Measurements from ENCODE around the gene GSG1L2. TPM values are rescaled to one million over a fixed set of nuclear protein-coding genes. Genes with fewer than 3 reads are reported as not detected.

Gene GSG1L2
- polyA plus RNA-seq, 2 of the 4 experiments (the other 2 are of a cell fraction) = not detected

- TF ChIP-seq EHMT2 (IDR thresholded peaks at IDR 0.05; ENCODE audit: low read depth) (no peak), BHLHE40 (IDR thresholded peaks at IDR 0.05; ENCODE audit: low read depth, low read length) (no peak), ZC3H11A (IDR thresholded peaks at IDR 0.05) (no peak), RNF2 (IDR thresholded peaks at IDR 0.05; ENCODE audit: borderline replicate concordance, low read depth) (no peak), MAFK (IDR thresholded peaks at IDR 0.05; ENCODE audit: partially characterized antibody) (peak; percentile 91), HOXB5 (CRISPR knock-in tag; IDR thresholded peaks at IDR 0.05) (peak; percentile 92)
Observed at GRCh38 chr17:9837551-9838471, 15.9 kb upstream of the GSG1L2 start (continued).

DNA sequence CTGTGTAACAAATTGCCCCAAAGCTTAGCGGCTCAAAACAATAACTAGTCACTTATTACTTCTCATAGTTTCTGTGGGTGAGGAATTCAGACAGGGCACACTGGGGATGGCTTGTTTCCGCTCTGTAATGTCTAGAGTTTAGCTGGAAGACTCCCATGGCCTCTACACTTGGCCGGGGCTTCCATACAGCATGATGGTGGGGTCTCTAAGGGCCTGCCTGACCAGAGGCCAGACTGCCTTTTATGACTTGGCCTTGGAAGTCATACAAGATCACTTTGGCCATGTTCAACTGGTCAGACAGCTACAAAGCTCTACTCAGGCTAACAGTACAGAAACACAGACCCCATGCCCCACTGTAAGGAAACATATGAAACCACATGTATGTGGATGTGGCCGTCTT, 12.0 kb upstream of the GSG1L2 start:
- ATAC-seq = no peak
- FAIRE-seq = no peak
- POLR2A ChIA-PET = no interaction called here
- peaks cover 13% of the 10 kb centered on the region; the same call in 2 of the 3 replicates for H3K9me3 ChIP-seq
- no peak overlapping the region for H3K4me3 ChIP-seq
- no peak for TF ChIP-seq ZC3H11A (IDR thresholded peaks at IDR 0.05)
- 93% methylated on average over 4 of the region's 4 CpGs for WGBS (ENCODE audit: missing lambda C conversion rate)
- peaks cover 53% of the 10 kb centered on the region for H3K4me1 ChIP-seq
- DNase-seq (ENCODE audit: low read depth in 1 of 2, low spot score in 1 of 2) = no peak
- CTCF ChIA-PET = interaction anchor here (1.0 to 10.4 kb wide), 5 partner anchors 9 to 105 kb away, joined by 3 to 101 read pairs (median 6); no protein-coding TSS in a partner anchor
- no peak overlapping the region for H3K4me2 ChIP-seq
- peak overlapping the region; percentile 96 to 97 for H3K27ac ChIP-seq

DNA sequence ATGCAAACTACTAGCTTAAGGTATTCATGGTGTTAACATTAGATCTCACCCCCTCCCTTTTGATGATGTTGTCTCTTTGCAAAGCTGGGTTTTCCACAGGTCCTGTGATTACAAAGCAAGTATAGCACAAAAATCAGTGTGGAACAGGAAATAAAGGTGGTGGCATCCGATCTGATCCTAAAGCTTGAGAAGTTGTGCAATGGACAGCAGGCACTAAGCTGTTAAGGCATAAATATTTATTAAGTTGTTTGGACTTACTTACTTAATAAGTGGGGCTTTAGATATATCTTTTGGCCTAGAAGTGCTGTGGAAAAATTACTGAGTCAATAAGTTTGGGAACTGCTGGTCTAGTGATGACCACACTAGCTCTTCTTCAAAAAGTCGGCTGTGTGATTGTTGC, 8.8 kb upstream of the GSG1L2 start:
- WGBS (ENCODE audit: missing lambda C conversion rate) = 93% methylated on average over 2 of the region's 2 CpGs
- ChIA-PET POLR2A (interaction anchor here (1.9 kb wide), 1 partner anchor 12 kb away, joined by 5 read pairs; no protein-coding TSS in a partner anchor), CTCF (interaction anchor here (1.0 to 3.3 kb wide), 7 partner anchors 9 to 99 kb away, joined by 3 to 20 read pairs (median 5); partner anchors contain the start of gene GSG1L2)
- no peak overlapping the region for H3K4me2 ChIP-seq
- peak overlapping the region; percentile 96 to 97 for H3K27ac ChIP-seq
- FAIRE-seq (peak; percentile 18), DNase-seq (ENCODE audit: low read depth in 1 of 2, low spot score in 1 of 2) (no peak), ATAC-seq (no peak)
- peaks cover 30% of the 10 kb centered on the region for H3K4me1 ChIP-seq
- no peak overlapping the region for H3K4me3 ChIP-seq
- peaks cover 13% of the 10 kb centered on the region; the same call in 2 of the 3 replicates for H3K9me3 ChIP-seq
- TF ChIP-seq TFCP2L1 (CRISPR knock-in tag; IDR thresholded peaks at IDR 0.05) = no peak
- TF ChIP-seq CEBPB (IDR thresholded peaks at IDR 0.05) = peak in 1 of 2 experiments; percentile 41; a peak in 1 of 4 replicates

DNA sequence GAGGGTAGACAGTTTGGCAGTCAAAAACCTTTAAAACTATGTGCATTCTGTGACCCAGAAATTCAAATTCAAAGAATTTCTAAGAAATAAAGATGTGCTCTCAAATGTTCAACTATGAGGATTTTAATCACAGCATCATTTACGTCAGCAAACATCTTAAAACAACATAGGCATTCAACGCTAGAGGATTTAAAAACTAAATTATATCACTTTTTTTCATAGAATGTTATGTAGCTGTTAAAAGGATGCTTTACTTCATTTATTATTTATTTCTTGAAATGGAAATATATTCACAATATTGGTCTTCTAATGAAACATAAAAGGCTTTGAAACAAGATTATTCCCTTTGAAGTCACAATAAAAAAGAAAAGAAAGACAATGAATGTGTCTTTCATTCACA, 7.5 kb upstream of the GSG1L2 start:
- FAIRE-seq = no peak

More for the DNA sequence above, 7.5 kb upstream of the GSG1L2 start:
- no peak for DNase-seq (ENCODE audit: low read depth in 1 of 2, low spot score in 1 of 2)
- TF ChIP-seq, protein P1, sequence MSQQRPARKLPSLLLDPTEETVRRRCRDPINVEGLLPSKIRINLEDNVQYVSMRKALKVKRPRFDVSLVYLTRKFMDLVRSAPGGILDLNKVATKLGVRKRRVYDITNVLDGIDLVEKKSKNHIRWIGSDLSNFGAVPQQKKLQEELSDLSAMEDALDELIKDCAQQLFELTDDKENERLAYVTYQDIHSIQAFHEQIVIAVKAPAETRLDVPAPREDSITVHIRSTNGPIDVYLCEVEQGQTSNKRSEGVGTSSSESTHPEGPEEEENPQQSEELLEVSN (IDR thresholded peaks at IDR 0.05; ENCODE audit: borderline replicate concordance, low read depth) = no peak
- no peak; the same call in 1 of the 2 replicates for TF ChIP-seq ZC3H11A (IDR thresholded peaks at IDR 0.05)
- no peak for TF ChIP-seq MAZ (IDR thresholded peaks at IDR 0.05; ENCODE audit: borderline replicate concordance, low read depth, low read length)
- no peak for TF ChIP-seq SMC3 (IDR thresholded peaks at IDR 0.05)
- no peak for TF ChIP-seq TP53 (CRISPR knock-in tag; IDR thresholded peaks at IDR 0.05)
- no peak for TF ChIP-seq HMGXB4 (CRISPR knock-in tag; IDR thresholded peaks at IDR 0.05; ENCODE audit: borderline replicate concordance)
- no peak for TF ChIP-seq CEBPB (IDR thresholded peaks at IDR 0.05)
- TF ChIP-seq, protein P2, sequence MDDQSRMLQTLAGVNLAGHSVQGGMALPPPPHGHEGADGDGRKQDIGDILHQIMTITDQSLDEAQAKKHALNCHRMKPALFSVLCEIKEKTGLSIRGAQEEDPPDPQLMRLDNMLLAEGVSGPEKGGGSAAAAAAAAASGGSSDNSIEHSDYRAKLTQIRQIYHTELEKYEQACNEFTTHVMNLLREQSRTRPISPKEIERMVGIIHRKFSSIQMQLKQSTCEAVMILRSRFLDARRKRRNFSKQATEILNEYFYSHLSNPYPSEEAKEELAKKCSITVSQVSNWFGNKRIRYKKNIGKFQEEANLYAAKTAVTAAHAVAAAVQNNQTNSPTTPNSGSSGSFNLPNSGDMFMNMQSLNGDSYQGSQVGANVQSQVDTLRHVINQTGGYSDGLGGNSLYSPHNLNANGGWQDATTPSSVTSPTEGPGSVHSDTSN (IDR thresholded peaks at IDR 0.05) = no peak
- no peak for TF ChIP-seq CBX8 (IDR thresholded peaks at IDR 0.05)
- TF ChIP-seq TFCP2L1 (CRISPR knock-in tag; IDR thresholded peaks at IDR 0.05) = no peak
- TF ChIP-seq GATA3 (IDR thresholded peaks at IDR 0.05; ENCODE audit: borderline replicate concordance) = no peak
- TF ChIP-seq CTCF (IDR thresholded peaks at IDR 0.05) = no peak
- TF ChIP-seq ESRRA (IDR thresholded peaks at IDR 0.05; ENCODE audit: borderline replicate concordance, low read length) = no peak
- no peak for TF ChIP-seq RFX5 (IDR thresholded peaks at IDR 0.05)
- no peak for TF ChIP-seq MYC (IDR thresholded peaks at IDR 0.05; ENCODE audit: borderline replicate concordance, low read length)
- TF ChIP-seq FOSB (CRISPR knock-in tag; IDR thresholded peaks at IDR 0.05) = no peak
- TF ChIP-seq JUNB (IDR thresholded peaks at IDR 0.05) = no peak
- TF ChIP-seq BHLHE40 (IDR thresholded peaks at IDR 0.05; ENCODE audit: low read depth, low read length) = no peak
- TF ChIP-seq JUN (IDR thresholded peaks at IDR 0.05) = no peak
- no peak for TF ChIP-seq RARB (CRISPR knock-in tag; IDR thresholded peaks at IDR 0.05)
- ChIA-PET POLR2A (no interaction called here), CTCF (interaction anchor here (1.7 to 2.1 kb wide), 2 partner anchors 8 to 27 kb away, joined by 4 to 5 read pairs; no protein-coding TSS in a partner anchor)
- 87% methylated on average over 2 of the region's 2 CpGs for WGBS (ENCODE audit: missing lambda C conversion rate)
- no peak for ATAC-seq
- Histone ChIP-seq H3K27ac (peak overlapping the region; percentile 72 to 97; a peak in 5 of 6 replicates), H3K4me2 (no peak overlapping the region), H3K9me3 (peaks cover 9% of the 10 kb centered on the region; the same call in 2 of the 3 replicates), H3K4me3 (no peak overlapping the region), H3K4me1 (peaks cover 27% of the 10 kb centered on the region)

Measured in A549 (cell line).